HG02642 (cell line): ENCODE data around the gene GAL3ST1.
"Not testable (repeated sequence)": the region's sequence is repeated elsewhere in the genome, so short reads cannot be mapped to it uniquely, and the experiment has no call there.

ENCODE experiments used
- ATAC-seq: cut with Tn5 transposase; IDR thresholded peaks from one replicate; pipeline ENCODE4 v1.9.1; 2021; ENCODE audit warnings: mild to moderate bottlenecking; ENCODE audit not compliant: unreplicated experiment, poor library complexity

The GAL3ST1 gene

GRCh38 chr22:30598986-30599385, 24.5 kb upstream of the GAL3ST1 start:
- no peak for ATAC-seq

- ATAC-seq = no peak
Observed at GRCh38 chr22:30596886-30597285, 22.4 kb upstream of the GAL3ST1 start.

- no peak for ATAC-seq
Observed at GRCh38 chr22:30596199-30596598, 21.7 kb upstream of the GAL3ST1 start.

GRCh38 chr22:30592360-30592713, 17.9 kb upstream of the GAL3ST1 start:
- ATAC-seq = not testable (repeated sequence)

GRCh38 chr22:30591588-30592359, 17.3 kb upstream of the GAL3ST1 start, which contains the start of gene PES1:
Gene PES1, minus strand, starts transcription at chr22:30591910. Its CDS starts 77 bp downstream, at chr22:30591833.
- ATAC-seq = peak; percentile 98

- ATAC-seq = no peak
Observed at GRCh38 chr22:30591191-30591587, 16.7 kb upstream of the GAL3ST1 start.

GRCh38 chr22:30586414-30586813, 11.9 kb upstream of the GAL3ST1 start:
- no peak for ATAC-seq

- no peak for ATAC-seq
Observed at GRCh38 chr22:30584441-30584840, 10.0 kb upstream of the GAL3ST1 start.

GRCh38 chr22:30582788-30583545, 8.5 kb upstream of the GAL3ST1 start:
- no peak for ATAC-seq

- no peak for ATAC-seq
Observed at GRCh38 chr22:30582051-30582450, 7.6 kb upstream of the GAL3ST1 start.

GRCh38 chr22:30580896-30581295, 6.4 kb upstream of the GAL3ST1 start:
- no peak for ATAC-seq

- ATAC-seq = no peak
Observed at GRCh38 chr22:30578481-30578880, 4.0 kb upstream of the GAL3ST1 start.

GRCh38 chr22:30575859-30576258, 1.4 kb upstream of the GAL3ST1 start:
- ATAC-seq = no peak

- no peak for ATAC-seq
Observed at GRCh38 chr22:30574997-30575671, 669 bp upstream of the GAL3ST1 start.

- ATAC-seq = no peak
Observed at GRCh38 chr22:30573594-30574094, 821 bp downstream of the GAL3ST1 start.

GRCh38 chr22:30572840-30573593, 1.4 kb downstream of the GAL3ST1 start:
- no peak for ATAC-seq

GRCh38 chr22:30572210-30572609, 2.3 kb downstream of the GAL3ST1 start:
- no peak for ATAC-seq

- ATAC-seq = no peak
Observed at GRCh38 chr22:30569674-30570202, 4.7 kb downstream of the GAL3ST1 start.

- ATAC-seq = no peak
Observed at GRCh38 chr22:30568137-30568805, 6.2 kb downstream of the GAL3ST1 start.
